Measurements from ENCODE around the gene F8. TPM values are rescaled to one million over a fixed set of nuclear protein-coding genes. Genes with fewer than 3 reads are reported as not detected.
"Not testable (repeated sequence)": the region's sequence is repeated elsewhere in the genome, so short reads cannot be mapped to it uniquely, and the experiment has no call there.

F8 gene
- total RNA-seq, 1 donor from 2014 or later, result 1.5 TPM

DNA sequence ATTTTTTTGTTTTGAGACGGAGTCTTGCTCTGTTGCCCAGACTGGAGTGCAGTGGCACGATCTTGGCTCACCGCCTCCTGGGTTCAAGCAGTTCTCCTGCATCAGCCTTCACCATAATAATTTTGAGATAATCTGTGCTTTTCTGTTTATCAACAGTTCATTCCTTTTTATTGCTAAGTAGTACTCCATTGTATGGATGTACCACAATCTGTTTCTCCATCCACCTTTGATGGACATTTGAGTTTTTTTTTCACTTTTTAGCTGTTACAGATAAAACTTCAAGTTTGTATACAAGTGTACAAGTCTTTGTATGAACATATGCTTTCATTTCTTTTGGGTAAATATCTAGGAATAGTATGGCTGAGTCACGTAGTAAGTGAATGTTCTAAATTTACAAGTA, 13.2 kb upstream of the F8 start:
- no peak for DNase-seq (ENCODE audit: extremely low read depth, low read depth, low spot score)

GRCh38 chrX:155031657-155032056, 9.1 kb upstream of the F8 start:
- no peak for DNase-seq (ENCODE audit: extremely low read depth, low read depth, low spot score)

- no peak for DNase-seq (ENCODE audit: extremely low read depth, low read depth, low spot score)
Observed at GRCh38 chrX:155028877-155029291, 6.4 kb upstream of the F8 start.

- no peak for DNase-seq (ENCODE audit: extremely low read depth, low read depth, low spot score)
Observed at GRCh38 chrX:155028129-155028528, 5.6 kb upstream of the F8 start.

DNA sequence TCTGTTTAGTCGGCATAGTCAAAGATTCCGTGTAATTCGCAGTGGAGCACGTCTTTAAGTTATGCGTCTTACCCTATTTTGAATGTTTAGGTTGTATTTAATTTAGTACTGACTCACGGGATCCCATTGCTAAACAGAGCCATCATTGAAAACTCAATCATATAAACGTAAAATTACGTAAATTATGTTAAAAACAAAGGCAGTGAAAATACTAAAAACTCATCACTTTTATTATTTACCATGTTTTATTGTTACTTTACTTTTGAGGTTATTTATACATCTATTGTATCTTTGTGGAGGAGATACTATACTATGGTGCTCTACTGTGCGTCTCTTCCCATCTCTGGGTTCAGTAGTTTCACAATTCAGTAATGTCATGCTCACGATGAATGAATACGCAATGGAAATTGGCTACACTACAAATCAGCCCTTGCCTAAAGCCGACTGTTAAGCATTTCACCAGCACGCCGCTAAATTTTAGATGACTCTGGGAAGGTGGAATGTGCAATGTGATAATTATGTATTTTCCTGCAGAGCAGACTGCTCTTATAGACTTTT, 5.1 kb upstream of the F8 start:
- DNase-seq (ENCODE audit: extremely low read depth, low read depth, low spot score), result no peak

GRCh38 chrX:155026727-155027508, 4.4 kb upstream of the F8 start, which contains the start of gene FUNDC2:
TSS of gene FUNDC2 (plus strand) at chrX:155026844. CDS start at chrX:155026939, 95 bp downstream.
- DNase-seq (ENCODE audit: extremely low read depth, low read depth, low spot score), result peak; percentile 34

DNA sequence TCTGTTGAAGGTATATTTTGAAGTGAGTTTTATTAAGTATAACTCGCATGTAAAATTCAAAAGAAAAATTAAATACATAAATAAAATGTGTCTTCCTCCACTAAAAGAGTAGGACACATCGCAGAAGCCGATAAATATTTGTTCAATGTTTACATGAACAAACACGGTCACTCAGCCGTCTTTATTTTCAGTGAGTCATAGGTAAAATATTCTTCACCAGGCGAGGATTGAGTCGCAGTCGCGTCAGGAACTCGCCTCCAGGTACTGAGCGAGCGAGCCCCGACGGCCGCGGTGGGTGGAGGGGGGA, 3.9 kb upstream of the F8 start:
- DNase-seq (ENCODE audit: extremely low read depth, low read depth, low spot score), result no peak

GRCh38 chrX:155023907-155024833, 1.6 kb upstream of the F8 start:
- no peak for DNase-seq (ENCODE audit: extremely low read depth, low read depth, low spot score)

GRCh38 chrX:155020591-155020990, 1.9 kb downstream of the F8 start:
- no peak for DNase-seq (ENCODE audit: extremely low read depth, low read depth, low spot score)

- peak; percentile 5 for DNase-seq (ENCODE audit: extremely low read depth, low read depth, low spot score)
Observed at GRCh38 chrX:155009994-155010472, 12.5 kb downstream of the F8 start.

- DNase-seq (ENCODE audit: extremely low read depth, low read depth, low spot score), result not testable (repeated sequence)
Observed at GRCh38 chrX:155008578-155008977, 13.9 kb downstream of the F8 start.

DNA sequence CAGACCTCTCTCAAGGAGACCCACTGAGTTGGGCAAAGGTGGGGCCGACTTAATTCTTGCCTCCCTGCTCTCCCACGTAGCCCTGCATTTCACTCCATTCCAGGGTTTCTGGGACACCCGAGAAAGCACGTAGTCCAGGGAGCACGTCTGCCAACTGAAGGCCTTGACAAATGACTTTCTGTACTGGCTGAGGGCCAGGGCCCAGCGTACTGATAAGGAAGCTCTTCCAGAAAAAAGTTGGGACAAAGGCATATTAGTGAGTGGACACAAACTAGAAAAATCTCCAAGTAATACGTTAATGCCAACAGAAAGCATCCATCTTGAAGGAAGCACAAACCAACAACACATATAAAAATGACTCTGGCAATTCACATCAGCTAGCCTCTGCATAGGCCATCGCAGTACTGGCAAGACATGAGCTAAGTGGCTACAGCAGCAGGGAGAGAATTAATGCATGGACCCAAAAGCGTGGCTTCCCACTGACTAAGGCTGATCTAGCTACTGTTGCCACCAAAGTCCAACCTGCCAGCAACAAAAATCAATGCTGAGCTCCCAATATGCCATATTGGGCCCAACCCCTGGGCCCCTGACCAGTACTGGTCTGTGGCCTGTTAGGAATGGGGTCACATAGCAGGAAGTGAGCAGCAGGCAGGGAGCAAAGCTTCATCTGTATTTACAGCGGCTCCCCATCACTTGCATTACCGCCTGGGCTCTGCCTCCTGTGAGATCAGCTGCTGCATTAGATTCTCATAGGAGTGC, 15.4 kb downstream of the F8 start:
- not testable (repeated sequence) for DNase-seq (ENCODE audit: extremely low read depth, low read depth, low spot score)

DNA sequence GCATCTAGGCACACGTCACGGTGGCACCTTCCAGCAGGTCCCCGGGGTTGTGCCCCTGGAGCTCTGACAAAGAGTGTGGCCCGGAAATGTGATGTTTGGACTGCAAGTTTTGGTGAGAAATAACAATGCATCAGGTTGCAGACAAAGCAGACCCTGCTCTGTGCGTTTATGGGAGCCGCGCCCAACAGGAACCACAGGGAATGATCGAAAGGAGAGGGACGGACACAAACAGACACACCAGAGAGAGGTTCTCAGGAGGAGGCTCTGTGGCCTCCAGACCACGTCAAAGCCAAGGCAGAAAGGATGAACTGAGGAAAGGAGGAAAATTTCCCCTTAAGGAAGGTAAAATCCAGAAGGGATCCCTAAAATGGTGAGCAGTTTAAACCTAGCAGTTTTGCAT, 16.1 kb downstream of the F8 start:
- DNase-seq (ENCODE audit: extremely low read depth, low read depth, low spot score), result not testable (repeated sequence)

- DNase-seq (ENCODE audit: extremely low read depth, low read depth, low spot score), result no peak
Observed at GRCh38 chrX:155005190-155005589, 17.3 kb downstream of the F8 start.

DNA sequence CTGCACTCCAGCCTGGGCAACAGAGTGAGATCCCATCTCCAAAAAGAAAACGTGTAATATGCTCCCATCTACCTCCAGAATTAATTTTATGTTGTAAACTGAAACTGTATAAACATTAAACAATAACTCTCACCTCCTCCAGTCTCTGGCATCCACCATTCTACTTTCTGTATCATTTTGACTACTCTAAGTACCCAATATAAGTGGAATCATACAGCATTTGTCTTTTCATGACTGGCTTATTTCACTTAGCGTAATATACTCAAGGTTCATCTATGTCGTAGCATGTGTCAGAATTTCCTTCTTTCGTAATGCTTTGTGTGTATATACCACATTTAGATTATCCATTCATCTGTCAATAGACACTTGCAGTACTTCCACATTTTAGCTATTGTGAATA, 20.6 kb downstream of the F8 start:
- no peak for DNase-seq (ENCODE audit: extremely low read depth, low read depth, low spot score)

GRCh38 chrX:155000841-155001240, 21.7 kb downstream of the F8 start:
- DNase-seq (ENCODE audit: extremely low read depth, low read depth, low spot score), result no peak

GRCh38 chrX:154998204-154998880, 24.2 kb downstream of the F8 start:
- no peak for DNase-seq (ENCODE audit: extremely low read depth, low read depth, low spot score)

DNA sequence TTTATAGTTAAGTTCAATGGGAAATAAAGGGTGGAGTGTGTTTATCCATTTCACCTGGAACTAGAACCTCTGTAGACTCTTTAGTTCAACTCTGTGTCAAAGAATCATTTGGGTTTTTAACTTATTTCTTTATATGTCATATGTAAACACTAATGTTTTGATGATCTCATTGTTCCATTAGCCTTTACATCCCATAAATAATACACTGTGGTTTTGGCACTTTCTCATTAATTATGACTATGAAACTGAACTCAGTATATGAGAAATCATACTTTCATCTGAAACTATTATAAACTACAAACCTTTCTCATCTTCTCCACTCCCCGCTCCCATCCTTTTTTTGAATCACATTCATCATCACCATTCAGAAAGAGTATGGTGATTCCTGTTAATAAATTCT, 31.0 kb downstream of the F8 start:
- no peak for DNase-seq (ENCODE audit: extremely low read depth, low read depth, low spot score)

DNA sequence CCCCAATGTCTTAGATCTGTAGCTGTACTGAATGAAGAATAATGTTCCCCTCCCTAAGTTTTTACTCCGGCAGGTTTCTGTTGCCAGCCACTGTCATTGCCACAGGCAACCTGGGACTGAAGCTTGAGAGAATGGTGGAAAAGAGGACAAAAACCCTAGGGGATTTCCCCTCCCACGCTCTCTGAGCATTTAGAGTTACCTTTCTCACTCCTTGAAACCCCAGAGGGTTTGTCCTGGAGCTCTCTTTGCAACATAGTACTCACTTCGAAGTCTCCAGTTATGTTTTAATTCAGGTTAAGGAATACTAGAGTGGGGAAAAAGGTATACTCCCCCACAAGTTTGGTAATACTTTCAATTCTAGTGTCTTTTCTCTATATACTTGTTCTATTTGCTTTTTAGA, 31.5 kb downstream of the F8 start:
- DNase-seq (ENCODE audit: extremely low read depth, low read depth, low spot score), result no peak

GRCh38 chrX:154990496-154990895, 32.0 kb downstream of the F8 start:
- no peak for DNase-seq (ENCODE audit: extremely low read depth, low read depth, low spot score)
